ENCODE results near the gene BSN.

GRCh38 chr3:49654955-49655556, 100.8 kb downstream of the BSN start:
- no peak for TF ChIP-seq EZH2 (IDR thresholded peaks at IDR 0.05; ENCODE audit: low read length, missing control alignments)
- TF ChIP-seq CTCF (conservative IDR thresholded peaks at IDR 0.05 in 1 of 2, IDR thresholded peaks at IDR 0.05 in 1 of 2; ENCODE audit: low read depth in 1 of 2, low read length in 2 of 2) = no peak

Data from fibroblast of lung (primary cell).